H9 (cell line): ENCODE results near the gene NPAS2. TPM values are rescaled to one million over a fixed set of nuclear protein-coding genes. Genes with fewer than 3 reads are reported as not detected.

Source experiments
- DNase-seq: peaks from one replicate; pipeline ENCODE4 v3.0.0-alpha.2; 2017
- H2AFZ ChIP-seq: one replicate; pipeline ENCODE4 v1.6.1; 2013; ENCODE audit warnings: mild to moderate bottlenecking, low read length, control low read depth, moderate library complexity
- H2AK5ac ChIP-seq: 2 replicates; pipeline ENCODE4 v1.6.1; 2013; ENCODE audit warnings: low read length, control low read depth, mixed read lengths; ENCODE audit not compliant: insufficient read length
- H2BK120ac ChIP-seq: one replicate; pipeline ENCODE4 v1.6.1; 2013; ENCODE audit warnings: low read depth, mild to moderate bottlenecking, low read length, control low read depth, inconsistent platforms; ENCODE audit not compliant: poor library complexity, severe bottlenecking
- H2BK12ac ChIP-seq: 2 replicates; pipeline ENCODE4 v1.6.1; 2013; ENCODE audit warnings: low read length, control low read depth, mixed read lengths, low read depth; ENCODE audit not compliant: insufficient read length
- H2BK15ac ChIP-seq: 2 replicates; pipeline ENCODE4 v1.6.1; 2013; ENCODE audit warnings: low read depth, low read length, control low read depth
- H2BK20ac ChIP-seq: one replicate; pipeline ENCODE4 v1.6.1; 2013; ENCODE audit warnings: low read depth, mild to moderate bottlenecking, low read length, control low read depth, inconsistent platforms; ENCODE audit not compliant: poor library complexity, severe bottlenecking
- H2BK5ac ChIP-seq: 2 replicates; pipeline ENCODE4 v1.6.1; 2013; ENCODE audit warnings: low read length, control low read depth, mixed read lengths; ENCODE audit not compliant: insufficient read length
- H3K14ac ChIP-seq: 2 replicates; pipeline ENCODE4 v1.6.1; 2013; ENCODE audit warnings: low read length, control low read depth; ENCODE audit not compliant: insufficient read depth
- H3K18ac ChIP-seq: 2 replicates; pipeline ENCODE4 v1.6.1; 2013; ENCODE audit warnings: low read depth, mild to moderate bottlenecking, mixed read lengths, low read length, control low read depth; ENCODE audit not compliant: insufficient read length
- H3K23ac ChIP-seq: 2 replicates; pipeline ENCODE4 v1.6.1; 2013; ENCODE audit warnings: low read length, control low read depth, mixed read lengths, low read depth; ENCODE audit not compliant: insufficient read length
- H3K23me2 ChIP-seq: 2 replicates; pipeline ENCODE4 v1.6.1; 2013; ENCODE audit warnings: low read depth, mild to moderate bottlenecking, mixed read lengths, low read length, control low read depth; ENCODE audit not compliant: insufficient read length, poor library complexity, severe bottlenecking
- H3K27ac ChIP-seq: 2 replicates; pipeline ENCODE4 v1.5.1; 2013; ENCODE audit warnings: low read length, control low read depth, mixed read lengths, low read depth; ENCODE audit not compliant: insufficient read length
- H3K27me3 ChIP-seq: 2 replicates; pipeline ENCODE4 v1.6.1; 2013; ENCODE audit warnings: low read length, control low read depth, inconsistent platforms; ENCODE audit not compliant: insufficient read depth
- H3K4ac ChIP-seq: 2 replicates; pipeline ENCODE4 v1.6.1; 2013; ENCODE audit warnings: low read depth, mild to moderate bottlenecking, control low read depth, inconsistent platforms, low read length, moderate library complexity
- H3K4me1 ChIP-seq: 2 replicates; pipeline ENCODE4 v1.6.1; 2013; ENCODE audit warnings: low read length, control low read depth, inconsistent platforms; ENCODE audit not compliant: insufficient read depth
- H3K4me2 ChIP-seq: 2 replicates; pipeline ENCODE4 v1.6.1; 2013; ENCODE audit warnings: low read length, control low read depth, mixed read lengths; ENCODE audit not compliant: insufficient read length, insufficient read depth
- H3K56ac ChIP-seq: 2 replicates; pipeline ENCODE4 v1.6.1; 2013; ENCODE audit warnings: low read depth, mild to moderate bottlenecking, mixed read lengths, low read length, control low read depth; ENCODE audit not compliant: insufficient read length
- H3K79me1 ChIP-seq: 2 replicates; pipeline ENCODE4 v1.6.1; 2013; ENCODE audit warnings: low read depth, mild to moderate bottlenecking, moderate library complexity, low read length, control low read depth, inconsistent platforms; ENCODE audit not compliant: insufficient read depth, poor library complexity, severe bottlenecking
- H3K79me2 ChIP-seq: 2 replicates; pipeline ENCODE4 v1.6.1; 2013; ENCODE audit warnings: low read length, control low read depth, inconsistent platforms; ENCODE audit not compliant: insufficient read depth
- H3K9ac ChIP-seq: 2 replicates; pipeline ENCODE4 v1.6.1; 2013; ENCODE audit warnings: low read length, control low read depth, mixed read lengths; ENCODE audit not compliant: insufficient read length; ENCODE audit errors: extremely low read depth
- H3K9me3 ChIP-seq: one replicate; pipeline ENCODE4 v1.6.1; 2013; ENCODE audit warnings: low read depth, low read length, inconsistent platforms; ENCODE audit not compliant: control insufficient read depth
- H3T11ph ChIP-seq: one replicate; pipeline ENCODE4 v1.6.1; 2013; ENCODE audit warnings: mild to moderate bottlenecking, low read length, control low read depth, inconsistent platforms
- H4K20me1 ChIP-seq: one replicate; pipeline ENCODE4 v1.6.1; 2013; ENCODE audit not compliant: control insufficient read depth, insufficient read length, insufficient read depth
- H4K5ac ChIP-seq: 2 replicates; pipeline ENCODE4 v1.6.1; 2013; ENCODE audit warnings: low read depth, mild to moderate bottlenecking, mixed read lengths, low read length, control low read depth; ENCODE audit not compliant: insufficient read length
- H4K8ac ChIP-seq: replicated peaks from 2 replicates; pipeline ENCODE4 v1.6.1; 2013; ENCODE audit warnings: low read length, control low read depth, mixed read lengths, low read depth; ENCODE audit not compliant: insufficient read length
- H4K91ac ChIP-seq: 2 replicates; pipeline ENCODE4 v1.6.1; 2013; ENCODE audit warnings: low read depth, mild to moderate bottlenecking, moderate library complexity, mixed read lengths, low read length, control low read depth; ENCODE audit not compliant: insufficient read length
- H3K27ac Mint-ChIP-seq, 3 experiments: 2 replicates in 2 of 3; 3 replicates in 1 of 3; pipeline ENCODE4 v1.8.0; 2020 to 2021; ENCODE audit warnings: mixed read lengths in 3 of 3, mild to moderate bottlenecking in 1 of 3, moderate library complexity in 1 of 3
- H3K27me3 Mint-ChIP-seq: 2 replicates; pipeline ENCODE4 v1.8.0; 2021; ENCODE audit warnings: low read depth, mild to moderate bottlenecking, moderate library complexity, mixed read lengths
- H3K36me3 Mint-ChIP-seq, 3 experiments: 2 replicates in 2 of 3; 3 replicates in 1 of 3; pipeline ENCODE4 v1.8.0; 2020 to 2021; ENCODE audit warnings: low read depth in 3 of 3, mixed read lengths in 3 of 3; ENCODE audit not compliant: insufficient read depth in 1 of 3
- H3K4me1 Mint-ChIP-seq, 2 experiments: 2 replicates each; pipeline ENCODE4 v1.8.0; 2020; ENCODE audit warnings: mixed read lengths in 2 of 2
- H3K4me3 Mint-ChIP-seq, 2 experiments: 2 replicates in 1 of 2; 3 replicates in 1 of 2; pipeline ENCODE4 v1.8.0; 2020 to 2021; ENCODE audit warnings: mild to moderate bottlenecking in 2 of 2, mixed read lengths in 2 of 2, moderate library complexity in 1 of 2
- H3K9me3 Mint-ChIP-seq, 2 experiments: 2 replicates in 1 of 2; 3 replicates in 1 of 2; pipeline ENCODE4 v1.8.0; 2020; ENCODE audit warnings: mild to moderate bottlenecking in 2 of 2, mixed read lengths in 2 of 2, moderate library complexity in 1 of 2
- WGBS: extraction: QIAGEN DNeasy Blood & Tissue Kit; methylation state at CpG from one replicate; pipeline ENCODE4 v1.1.7; 2013; ENCODE audit warnings: missing lambda C conversion rate, low lambda C conversion rate, mixed read lengths; ENCODE audit not compliant: insufficient read length; ENCODE audit errors: extremely low coverage; 5-methylcytosine and 5-hydroxymethylcytosine counted together
- total RNA-seq: library from RNA; stranded (reverse); gene quantifications from 2 replicates; pipeline ENCODE4 v1.2.1, GENCODE V29; 2021
- TF ChIP-seq, protein P1 (sequence below): fragments of 200-600 bp; sonication (generic); conservative IDR thresholded peaks from 3 replicates; pipeline ENCODE4 v1.8.0; 2021; ENCODE audit warnings: antibody characterized with exemption, mild to moderate bottlenecking

NPAS2 gene
- total RNA-seq, 1 experiment from 2014 or later = 1.3 TPM

DNA sequence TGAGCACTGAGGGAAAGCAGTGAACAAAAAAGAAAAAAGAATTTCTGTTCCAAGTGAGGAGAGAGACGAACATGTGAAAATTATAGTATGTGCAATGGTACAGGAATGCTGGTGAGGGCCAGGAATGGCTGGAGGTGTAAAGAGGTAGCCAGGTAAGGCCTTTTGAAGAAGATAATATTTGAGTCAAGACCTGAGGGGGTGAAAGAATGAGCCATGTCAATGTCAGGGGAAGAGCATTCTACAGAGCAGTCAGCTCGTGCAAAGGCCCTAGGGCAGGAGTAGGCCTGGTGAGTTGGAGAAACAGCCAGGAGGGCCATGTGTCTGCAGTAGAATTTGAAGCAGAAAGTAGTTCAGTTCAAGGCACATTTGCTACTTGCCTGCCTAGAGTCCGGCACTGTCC lies 169.7 kb downstream of the NPAS2 start:
- H3K23me2 ChIP-seq = no peaks in the 10 kb centered on the region
- no CpG with 5 or more reads among the region's 3 CpGs for WGBS
- no peak overlapping the region for H2BK12ac ChIP-seq
- H3K9me3 Mint-ChIP-seq = no peaks in the 10 kb centered on the region; a peak in 1 of 5 replicates
- H3K4ac ChIP-seq = no peak overlapping the region
- no peak overlapping the region for H4K5ac ChIP-seq
- peaks cover 2% of the 10 kb centered on the region; the same call in 1 of the 2 replicates for H3K27me3 Mint-ChIP-seq
- H2BK15ac ChIP-seq = no peak overlapping the region
- H4K8ac ChIP-seq = no peak overlapping the region
- H3K27ac ChIP-seq = no peak overlapping the region
- H3K27me3 ChIP-seq = no peaks in the 10 kb centered on the region
- H3K9me3 ChIP-seq = no peaks in the 10 kb centered on the region
- H2BK5ac ChIP-seq = no peak overlapping the region
- H3K27ac Mint-ChIP-seq = peak overlapping the region in 1 of 3 experiments; percentile 16; a peak in 2 of 7 replicates
- H3K23ac ChIP-seq = no peak overlapping the region
- H3K36me3 Mint-ChIP-seq = no peaks in the 10 kb centered on the region; a peak in 1 of 7 replicates
- H3K18ac ChIP-seq = no peak overlapping the region
- TF ChIP-seq, protein P1, sequence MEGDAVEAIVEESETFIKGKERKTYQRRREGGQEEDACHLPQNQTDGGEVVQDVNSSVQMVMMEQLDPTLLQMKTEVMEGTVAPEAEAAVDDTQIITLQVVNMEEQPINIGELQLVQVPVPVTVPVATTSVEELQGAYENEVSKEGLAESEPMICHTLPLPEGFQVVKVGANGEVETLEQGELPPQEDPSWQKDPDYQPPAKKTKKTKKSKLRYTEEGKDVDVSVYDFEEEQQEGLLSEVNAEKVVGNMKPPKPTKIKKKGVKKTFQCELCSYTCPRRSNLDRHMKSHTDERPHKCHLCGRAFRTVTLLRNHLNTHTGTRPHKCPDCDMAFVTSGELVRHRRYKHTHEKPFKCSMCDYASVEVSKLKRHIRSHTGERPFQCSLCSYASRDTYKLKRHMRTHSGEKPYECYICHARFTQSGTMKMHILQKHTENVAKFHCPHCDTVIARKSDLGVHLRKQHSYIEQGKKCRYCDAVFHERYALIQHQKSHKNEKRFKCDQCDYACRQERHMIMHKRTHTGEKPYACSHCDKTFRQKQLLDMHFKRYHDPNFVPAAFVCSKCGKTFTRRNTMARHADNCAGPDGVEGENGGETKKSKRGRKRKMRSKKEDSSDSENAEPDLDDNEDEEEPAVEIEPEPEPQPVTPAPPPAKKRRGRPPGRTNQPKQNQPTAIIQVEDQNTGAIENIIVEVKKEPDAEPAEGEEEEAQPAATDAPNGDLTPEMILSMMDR = no peak
- H3K79me2 ChIP-seq = no peaks in the 10 kb centered on the region
- no peak overlapping the region for H4K91ac ChIP-seq
- H2AFZ ChIP-seq = no peak overlapping the region
- no peak overlapping the region for H3K4me2 ChIP-seq
- no peak overlapping the region for H3K56ac ChIP-seq
- H3K4me3 Mint-ChIP-seq = no peak overlapping the region
- no peak for DNase-seq
- H4K20me1 ChIP-seq = peaks cover 2% of the 10 kb centered on the region
- no peak overlapping the region for H2BK120ac ChIP-seq
- no peak overlapping the region for H2BK20ac ChIP-seq
- H3K14ac ChIP-seq = no peak overlapping the region
- H3T11ph ChIP-seq = no peak overlapping the region
- no peak overlapping the region for H2AK5ac ChIP-seq
- no peaks in the 10 kb centered on the region for H3K4me1 ChIP-seq
- no peak overlapping the region for H3K9ac ChIP-seq
- H3K4me1 Mint-ChIP-seq = peaks cover 2 to 14% of the 10 kb centered on the region in 2 experiments; a peak in 3 of 4 replicates
- H3K79me1 ChIP-seq = no peaks in the 10 kb centered on the region
